CD4-positive, alpha-beta T cell (primary cell): ENCODE results near the gene RNF175. TPM values are rescaled to one million over a fixed set of nuclear protein-coding genes. Genes with fewer than 3 reads are reported as not detected.

Source experiments
- ATAC-seq: fragments of 200-7000 bp; cut with Tn5 transposase; one replicate; pipeline ENCODE4 v1.10.0; 2022; ENCODE audit warnings: mild to moderate bottlenecking; ENCODE audit not compliant: poor library complexity
- CTCF ChIA-PET: fragments of 350-600 bp; sonication (Branson Sonifier 250); formaldehyde crosslinking; loops from one replicate; lab custom pipeline; 2021; ENCODE audit warnings: antibody characterized with exemption, inconsistent platforms; lab: Charles Lee
- POLR2A ChIA-PET: fragments of 350-600 bp; sonication (Branson Sonifier 250); formaldehyde crosslinking; loops from one replicate; lab custom pipeline; 2021; ENCODE audit warnings: antibody characterized with exemption, inconsistent platforms; lab: Charles Lee
- DNase-seq, 14 experiments: peaks; one replicate each; pipeline ENCODE4 v3.0.0-alpha.2; 2013 to 2020; ENCODE audit warnings: mixed read lengths in 2 of 14
- H3K27ac ChIP-seq, 2 donors: one replicate each; pipeline versions ENCODE4 v1.5.1 to v1.7.0; 2013; ENCODE audit warnings: low read length in 2 of 2, low read depth in 1 of 2, mild to moderate bottlenecking in 1 of 2
- H3K27me3 ChIP-seq, 2 experiments: 1 replicate in 1 of 2; 2 replicates in 1 of 2; pipeline versions ENCODE4 v1.6.1 to v1.7.0; 2013; ENCODE audit warnings: low read length in 2 of 2, control low read depth in 1 of 2, mild to moderate bottlenecking in 1 of 2, moderate library complexity in 1 of 2; ENCODE audit not compliant: insufficient read depth in 2 of 2, control insufficient read depth in 1 of 2
- H3K36me3 ChIP-seq: one replicate; pipeline ENCODE4 v1.6.1; 2013; ENCODE audit warnings: low read length, control low read depth; ENCODE audit not compliant: insufficient read depth
- H3K4me1 ChIP-seq: one replicate; pipeline ENCODE4 v1.6.1; 2013; ENCODE audit warnings: low read length, control low read depth; ENCODE audit not compliant: insufficient read depth
- H3K4me3 ChIP-seq: one replicate; pipeline ENCODE4 v1.5.1; 2013; ENCODE audit warnings: mild to moderate bottlenecking, low read length, moderate library complexity
- H3K9me3 ChIP-seq, 2 experiments: 1 replicate in 1 of 2; 2 replicates in 1 of 2; pipeline versions ENCODE4 v1.6.1 to v1.7.0; 2013; ENCODE audit warnings: low read length in 2 of 2, mild to moderate bottlenecking in 2 of 2, control low read depth in 1 of 2, moderate library complexity in 1 of 2; ENCODE audit not compliant: control insufficient read depth in 1 of 2, insufficient read depth in 1 of 2
- H3K27ac Mint-ChIP-seq: one replicate; pipeline ENCODE4 v1.8.0; 2020; ENCODE audit warnings: mixed read lengths
- H3K27me3 Mint-ChIP-seq: one replicate; pipeline ENCODE4 v1.8.0; 2021; ENCODE audit warnings: mixed read lengths
- H3K36me3 Mint-ChIP-seq: one replicate; pipeline ENCODE4 v1.8.0; 2021; ENCODE audit warnings: low read depth, mixed read lengths
- H3K4me1 Mint-ChIP-seq: one replicate; pipeline ENCODE4 v1.8.0; 2021; ENCODE audit warnings: low read depth, mixed read lengths
- H3K4me3 Mint-ChIP-seq: one replicate; pipeline ENCODE4 v1.8.0; 2020; ENCODE audit warnings: mild to moderate bottlenecking, mixed read lengths
- H3K9me3 Mint-ChIP-seq: one replicate; pipeline ENCODE4 v1.8.0; 2020; ENCODE audit warnings: mixed read lengths
- CTCF ChIP-seq: fragments of 200-600 bp; IDR thresholded peaks from one replicate; pipeline ENCODE4 v1.8.0; 2022; ENCODE audit warnings: antibody characterized with exemption, mild to moderate bottlenecking
- intact Hi-C, 2 experiments: fragments of 100-400 bp; cut with DNase I in 1 of 2; cut with micrococcal nuclease in 1 of 2; formaldehyde crosslinking; loops; one replicate each; pipeline versions ENCODE4 v1.15.1 to v1.9.0; 2023 to 2025; cut with DNase I, micrococcal nuclease
- total RNA-seq, 174 experiments: library from RNA in 2 of 174; stranded (reverse) in 2 of 174; gene quantifications; one replicate each; pipeline ENCODE4 v1.2.3 and lab custom pipeline; 2021 to 2026

Gene RNF175
- total RNA-seq, 2 experiments from 2014 or later: 1.4 to 1.8 TPM

GRCh38 chr4:153724606-153725005 is 35.2 kb downstream of the RNF175 start:
- CTCF ChIA-PET: no interaction called here
- no peak overlapping the region for H3K27ac Mint-ChIP-seq
- POLR2A ChIA-PET: no interaction called here

GRCh38 chr4:153722036-153722435 is 37.8 kb downstream of the RNF175 start:
- H3K9me3 ChIP-seq: no peaks in the 10 kb centered on the region
- intact Hi-C loops: no loop called here
- no peaks in the 10 kb centered on the region for H3K4me1 ChIP-seq
- Mint-ChIP-seq H3K9me3 (peaks cover 2% of the 10 kb centered on the region), H3K27ac (no peak overlapping the region), H3K4me3 (no peak overlapping the region), H3K27me3 (no peaks in the 10 kb centered on the region), H3K4me1 (no peaks in the 10 kb centered on the region), H3K36me3 (no peaks in the 10 kb centered on the region)
- H3K36me3 ChIP-seq: no peaks in the 10 kb centered on the region
- no peak for DNase-seq
- TF ChIP-seq CTCF: no peak
- ChIA-PET CTCF (interaction anchor here (1.4 kb wide), 1 partner anchor 52 kb away, joined by 3 read pairs; no protein-coding TSS in a partner anchor), POLR2A (no interaction called here)
- no peaks in the 10 kb centered on the region for H3K27me3 ChIP-seq
- H3K27ac ChIP-seq: no peak overlapping the region
- ATAC-seq: no peak
- H3K4me3 ChIP-seq: no peak overlapping the region

More at GRCh38 chr4:153724606-153725005, 35.2 kb downstream of the RNF175 start:
- H3K4me1 ChIP-seq: no peaks in the 10 kb centered on the region
- H3K4me3 ChIP-seq: no peak overlapping the region
- H3K36me3 ChIP-seq: no peaks in the 10 kb centered on the region
- no peaks in the 10 kb centered on the region for H3K36me3 Mint-ChIP-seq
- H3K4me3 Mint-ChIP-seq: no peak overlapping the region
- DNase-seq: no peak
- ATAC-seq: no peak
- no peak overlapping the region for H3K27ac ChIP-seq
- no peaks in the 10 kb centered on the region for H3K9me3 ChIP-seq
- intact Hi-C loops: no loop called here
- H3K27me3 Mint-ChIP-seq: no peaks in the 10 kb centered on the region
- H3K9me3 Mint-ChIP-seq: no peaks in the 10 kb centered on the region
- H3K27me3 ChIP-seq: no peaks in the 10 kb centered on the region
- TF ChIP-seq CTCF: no peak
- H3K4me1 Mint-ChIP-seq: no peaks in the 10 kb centered on the region

- POLR2A ChIA-PET: no interaction called here
- Histone ChIP-seq H3K4me3 (no peak overlapping the region), H3K27ac (no peak overlapping the region), H3K27me3 (no peaks in the 10 kb centered on the region), H3K4me1 (no peaks in the 10 kb centered on the region), H3K9me3 (no peaks in the 10 kb centered on the region), H3K36me3 (no peaks in the 10 kb centered on the region)
- CTCF ChIA-PET: no interaction called here
- no peaks in the 10 kb centered on the region for H3K36me3 Mint-ChIP-seq
- H3K27ac Mint-ChIP-seq: no peak overlapping the region
- ATAC-seq (no peak), DNase-seq (no peak)
- H3K4me1 Mint-ChIP-seq: no peaks in the 10 kb centered on the region
- H3K27me3 Mint-ChIP-seq: peaks cover 6% of the 10 kb centered on the region
- peaks cover 2% of the 10 kb centered on the region for H3K9me3 Mint-ChIP-seq
- no peak for TF ChIP-seq CTCF
- H3K4me3 Mint-ChIP-seq: no peak overlapping the region
- intact Hi-C loops: no loop called here
Observed at GRCh38 chr4:153713866-153714646, 45.8 kb downstream of the RNF175 start.
